HG02759 (cell line): Measurements from ENCODE around the gene ZYG11B.
"Not testable (repeated sequence)": the region's sequence is repeated elsewhere in the genome, so short reads cannot be mapped to it uniquely, and the experiment has no call there.

Experiments used
- ATAC-seq: cut with Tn5 transposase; IDR thresholded peaks from one replicate; pipeline ENCODE4 v1.9.1; 2021; ENCODE audit warnings: mild to moderate bottlenecking, moderate library complexity; ENCODE audit not compliant: unreplicated experiment

Gene ZYG11B

DNA sequence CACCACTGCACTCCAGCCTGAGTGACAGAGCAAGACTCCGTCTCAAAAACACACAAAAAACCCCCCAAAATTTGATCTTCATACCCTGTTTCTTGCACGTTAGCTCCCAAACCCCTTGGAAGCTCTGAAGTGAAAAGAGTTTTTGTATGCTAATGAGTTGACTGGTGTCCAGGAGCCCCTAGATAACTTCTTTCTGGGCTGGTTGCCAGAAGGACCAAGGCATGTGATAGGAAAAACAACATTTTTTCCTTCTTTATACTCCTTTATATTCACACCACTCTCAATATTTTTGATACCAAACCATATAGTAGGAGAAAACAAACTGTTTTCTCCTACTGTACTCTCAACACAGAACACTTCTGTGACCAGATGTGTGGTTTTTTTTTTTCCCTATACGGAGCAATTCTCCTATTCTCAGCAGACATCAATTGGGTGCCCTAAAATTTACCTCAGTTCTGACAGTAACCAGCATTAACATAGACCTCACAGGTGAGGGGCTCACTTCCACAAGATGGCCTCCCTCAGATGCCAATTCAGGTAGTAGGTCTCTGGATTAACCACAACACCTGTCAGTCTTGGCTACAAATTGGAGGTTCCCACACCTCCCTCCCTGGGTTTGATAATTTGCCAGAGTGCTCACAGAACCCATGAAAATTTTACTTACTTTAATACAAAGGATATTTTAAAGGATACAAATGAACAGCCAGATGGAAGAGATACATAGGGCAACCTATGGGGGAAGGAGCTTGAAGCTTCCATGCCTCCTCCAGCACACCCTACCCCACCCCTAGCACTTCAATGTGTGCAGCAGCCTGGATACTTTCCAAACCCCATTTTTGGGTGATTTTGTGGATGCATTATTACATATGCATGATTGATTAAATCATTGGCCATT, 25.6 kb downstream of the ZYG11B start:
- ATAC-seq = no peak

DNA sequence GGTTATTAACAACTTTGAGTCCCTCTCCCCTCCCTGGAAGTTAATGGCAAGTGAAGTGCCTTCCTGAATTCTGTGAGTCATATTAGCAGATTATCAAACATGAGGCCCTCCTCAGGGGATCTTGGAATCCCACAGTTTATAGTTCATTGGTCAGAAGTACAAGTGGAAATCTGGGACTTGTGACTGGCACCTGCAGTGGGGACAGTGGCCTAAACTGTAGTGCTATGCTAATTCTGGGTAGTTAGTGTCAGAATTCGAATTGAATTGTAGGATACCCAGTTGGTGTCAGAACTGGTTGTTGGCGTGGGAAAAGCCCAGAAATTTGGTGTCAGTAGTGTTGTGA, 26.2 kb downstream of the ZYG11B start:
- no peak for ATAC-seq

DNA sequence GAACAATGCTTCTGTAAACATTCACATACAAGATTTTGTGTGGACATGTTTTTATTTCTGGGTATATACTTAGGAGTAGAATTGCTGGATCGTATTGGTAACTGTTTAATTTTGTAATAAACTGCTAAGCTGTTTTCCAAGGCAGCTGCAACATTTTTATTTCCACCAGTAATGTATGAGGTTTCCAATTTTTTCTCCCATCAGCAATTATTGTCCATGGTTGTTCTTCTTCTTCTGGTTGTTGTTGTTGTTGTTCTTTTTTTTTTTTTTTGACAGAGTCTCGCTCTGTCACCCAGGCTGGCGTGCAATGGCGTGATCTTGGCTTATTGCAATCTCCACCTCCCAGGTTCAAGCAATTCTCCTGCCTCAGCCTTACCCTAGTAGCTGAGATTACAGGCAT, 26.9 kb downstream of the ZYG11B start:
- ATAC-seq = no peak

DNA sequence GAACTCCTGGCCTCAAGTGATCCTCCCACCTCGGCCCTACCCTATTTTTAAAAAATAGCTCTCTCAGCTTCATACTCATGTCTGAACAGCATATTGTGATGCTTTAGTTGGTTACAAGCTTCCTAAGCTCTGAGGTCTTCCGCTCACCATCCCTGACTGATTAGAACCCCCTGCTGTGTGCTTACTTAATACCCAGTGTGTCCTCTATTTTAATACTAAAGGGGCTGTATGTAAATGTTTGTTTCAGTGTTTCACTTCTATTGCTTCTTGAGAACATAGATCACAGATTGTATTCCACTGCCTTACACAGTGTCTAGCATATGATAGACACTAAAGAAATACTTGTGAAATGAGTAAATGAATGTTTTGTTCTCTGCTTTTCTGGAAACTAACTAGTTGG, 29.8 kb downstream of the ZYG11B start:
- no peak for ATAC-seq

DNA sequence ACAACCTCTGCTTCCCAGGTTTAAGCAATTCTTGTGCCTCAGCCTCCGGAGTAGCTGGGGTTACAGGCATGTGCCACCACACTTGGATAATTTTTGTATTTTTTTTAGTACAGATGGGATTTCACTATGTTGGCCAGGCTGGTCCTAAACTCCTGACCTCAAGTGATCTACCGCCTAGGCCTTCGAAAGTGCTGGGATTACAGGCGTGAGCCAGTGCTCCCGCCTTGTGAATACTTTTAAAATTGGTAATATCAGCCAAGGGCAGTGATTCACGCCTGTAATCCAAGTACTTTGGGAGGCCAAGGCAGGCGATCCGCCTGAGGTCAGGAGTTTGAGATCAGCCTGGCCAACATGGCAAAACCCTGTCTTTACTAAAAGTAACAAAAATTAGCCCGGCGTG, 33.7 kb downstream of the ZYG11B start:
- ATAC-seq = no peak

DNA sequence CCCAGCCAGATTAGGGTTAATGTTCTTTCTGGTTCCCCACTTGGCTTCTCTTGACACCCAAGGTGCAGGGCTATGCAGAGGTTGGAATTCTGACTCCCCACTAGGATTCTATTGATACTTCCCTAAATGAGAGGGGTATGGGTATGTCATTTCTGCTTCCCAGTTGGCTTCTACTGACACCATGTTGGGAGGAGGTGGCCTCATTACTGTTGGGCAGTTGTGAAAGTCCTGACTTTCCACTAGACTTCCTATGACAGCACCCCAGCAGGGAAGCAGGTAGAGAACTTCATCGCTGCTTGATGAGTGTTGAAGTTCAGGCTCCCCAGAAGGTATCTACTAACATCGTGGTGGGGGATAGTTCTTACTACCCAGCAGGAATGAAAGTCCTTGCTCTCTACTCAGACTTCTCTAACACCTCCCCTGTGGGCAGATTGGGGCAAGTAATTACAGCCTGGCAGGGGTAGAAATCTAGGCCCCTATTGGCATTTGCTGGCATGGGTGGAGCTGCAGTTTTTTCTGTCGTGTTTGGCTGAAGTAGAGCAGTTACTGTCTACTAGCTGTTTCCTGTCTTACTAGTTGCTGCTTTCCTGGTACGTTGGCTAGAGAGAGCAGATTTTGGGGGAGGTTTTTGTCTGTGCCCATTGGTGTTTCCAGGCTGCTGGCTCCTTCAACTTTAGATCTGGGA, 41.5 kb downstream of the ZYG11B start:
- no peak for ATAC-seq

DNA sequence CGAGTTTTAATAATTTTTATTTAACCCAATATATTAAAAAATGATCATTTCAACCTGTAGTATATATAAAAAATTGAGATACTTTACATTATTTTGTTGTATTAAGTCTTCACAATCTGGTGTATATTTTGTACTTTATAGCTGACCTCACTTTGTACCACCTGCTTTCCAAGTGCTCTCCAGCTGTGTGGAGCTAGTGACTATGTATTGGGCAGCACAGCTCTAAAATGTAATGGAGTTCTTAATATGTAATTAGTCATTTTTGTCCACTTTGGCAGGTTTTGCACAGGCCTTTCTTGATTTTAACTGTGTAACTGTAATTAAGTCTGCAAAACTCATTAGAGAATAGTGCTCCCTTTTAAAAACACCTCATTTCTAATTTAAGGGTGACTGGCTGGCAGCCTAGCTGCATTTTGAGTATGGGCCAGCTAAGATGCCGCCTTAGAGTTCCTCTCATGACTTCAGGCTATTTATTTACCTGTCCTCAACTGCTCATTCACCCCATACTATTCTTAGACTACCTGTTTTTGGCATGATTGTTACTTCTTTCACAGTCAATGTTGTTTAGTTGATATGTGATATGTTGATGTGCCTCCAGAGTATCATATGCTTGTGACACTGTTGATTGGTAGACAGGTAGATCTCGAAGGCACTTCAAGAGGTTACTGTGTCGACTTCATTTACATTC, 43.2 kb downstream of the ZYG11B start:
- no peak for ATAC-seq

DNA sequence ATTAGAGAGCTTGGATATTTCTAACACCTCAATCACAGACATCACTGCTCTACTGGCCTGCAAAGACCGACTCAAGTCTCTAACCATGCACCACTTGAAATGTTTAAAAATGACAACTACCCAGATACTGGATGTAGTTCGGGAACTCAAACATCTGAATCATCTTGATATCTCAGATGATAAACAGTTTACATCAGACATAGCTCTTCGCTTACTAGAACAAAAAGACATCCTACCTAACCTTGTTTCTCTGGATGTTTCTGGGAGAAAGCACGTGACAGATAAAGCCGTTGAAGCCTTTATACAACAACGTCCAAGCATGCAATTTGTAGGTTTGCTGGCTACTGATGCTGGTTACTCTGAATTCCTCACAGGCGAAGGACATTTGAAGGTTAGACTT, 45.1 kb downstream of the ZYG11B start:
- no peak for ATAC-seq

DNA sequence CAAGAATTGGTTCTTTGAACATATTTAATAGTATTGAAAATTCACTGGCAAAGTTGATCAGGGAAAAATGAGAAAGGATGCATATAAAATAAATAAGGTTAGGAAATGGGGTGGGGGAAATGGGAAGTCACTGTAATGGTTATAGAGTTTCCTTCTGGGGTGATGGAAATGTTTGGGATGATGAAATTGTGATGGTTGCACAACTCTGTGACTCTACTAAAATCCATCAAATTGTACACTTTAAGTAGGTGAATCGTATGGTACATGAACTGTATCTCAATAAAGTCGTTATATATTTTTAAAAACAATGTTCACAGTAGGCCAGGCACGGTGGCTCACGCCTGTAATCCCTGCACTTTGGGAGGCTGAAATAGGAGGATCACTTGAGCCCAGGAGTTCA, 59.9 kb downstream of the ZYG11B start:
- no peak for ATAC-seq

DNA sequence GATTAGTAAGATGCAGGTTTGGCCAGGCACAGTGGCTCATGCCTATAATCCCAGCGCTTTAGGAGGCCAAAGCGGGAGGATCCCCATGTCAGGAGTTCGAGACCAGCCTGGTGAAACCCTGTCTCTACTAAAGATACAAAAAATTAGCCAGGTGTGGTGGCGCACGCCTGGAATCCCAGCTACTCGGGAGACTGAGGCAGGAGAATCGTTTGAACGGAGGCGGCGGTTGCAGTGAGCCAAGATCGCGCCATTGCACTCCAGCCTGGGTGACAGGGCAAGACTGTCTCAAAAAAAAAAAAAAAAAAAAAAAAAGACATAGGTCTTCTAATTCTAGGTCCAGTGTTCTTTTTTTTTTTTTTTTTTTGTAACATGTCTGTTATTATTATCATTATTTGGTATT, 64.2 kb downstream of the ZYG11B start:
- ATAC-seq = not testable (repeated sequence)

DNA sequence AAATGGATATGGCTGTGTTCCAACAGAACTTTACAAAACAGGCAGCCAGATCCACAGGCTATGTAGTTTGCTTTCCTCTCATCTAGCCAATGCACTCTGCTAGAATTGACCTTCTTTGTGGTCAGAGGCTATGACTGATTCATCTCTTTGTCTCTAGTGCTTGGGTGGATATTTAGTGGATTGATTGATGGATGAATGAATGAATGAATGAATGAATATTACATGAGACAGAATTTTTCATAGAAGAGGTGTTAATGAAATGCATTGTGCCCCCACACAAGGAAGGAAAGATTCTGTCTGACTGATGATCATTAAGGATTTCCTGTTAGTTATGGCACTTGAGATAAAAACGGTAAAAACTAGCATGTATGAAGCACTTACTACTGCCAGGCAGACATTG, 65.8 kb downstream of the ZYG11B start:
- no peak for ATAC-seq

DNA sequence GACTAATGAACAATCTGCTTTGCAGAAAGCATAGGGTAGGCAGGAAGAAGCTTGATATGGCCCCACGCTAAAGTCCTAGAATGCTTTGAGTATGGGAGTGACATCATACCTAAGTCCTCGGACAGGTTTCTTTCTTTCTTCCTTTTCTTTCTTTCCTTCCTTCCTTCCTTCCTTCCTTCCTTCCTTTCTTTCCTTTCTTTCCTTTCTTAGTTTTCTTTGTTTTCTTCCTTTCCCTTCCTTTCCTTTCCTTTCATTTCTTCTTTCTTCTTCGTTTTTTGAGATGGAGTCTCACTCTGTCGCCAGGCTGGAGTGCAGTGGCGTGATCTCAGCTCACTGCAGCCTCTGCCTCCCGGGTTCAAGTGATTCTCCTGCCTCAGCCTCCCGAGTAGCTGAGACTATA, 67.5 kb downstream of the ZYG11B start:
- not testable (repeated sequence) for ATAC-seq

DNA sequence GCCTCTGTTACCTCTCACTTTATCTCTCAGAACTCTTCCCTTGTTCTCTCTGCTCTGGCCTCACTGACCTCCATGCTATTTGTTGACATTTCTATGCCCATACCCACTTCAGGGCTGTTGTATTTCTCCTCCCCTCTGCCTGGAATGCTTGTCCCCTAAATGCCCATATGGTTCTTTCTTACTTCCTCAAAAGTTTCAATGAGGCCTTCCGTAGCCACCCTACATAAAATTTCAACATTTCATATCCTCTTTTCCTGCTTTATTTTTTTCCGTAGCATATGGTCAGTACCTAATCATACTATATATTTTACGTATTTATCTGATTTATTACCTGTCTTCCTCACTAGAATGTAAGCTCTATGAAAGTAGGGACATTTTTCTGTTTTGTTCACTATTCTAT, 69.2 kb downstream of the ZYG11B start:
- ATAC-seq = no peak

DNA sequence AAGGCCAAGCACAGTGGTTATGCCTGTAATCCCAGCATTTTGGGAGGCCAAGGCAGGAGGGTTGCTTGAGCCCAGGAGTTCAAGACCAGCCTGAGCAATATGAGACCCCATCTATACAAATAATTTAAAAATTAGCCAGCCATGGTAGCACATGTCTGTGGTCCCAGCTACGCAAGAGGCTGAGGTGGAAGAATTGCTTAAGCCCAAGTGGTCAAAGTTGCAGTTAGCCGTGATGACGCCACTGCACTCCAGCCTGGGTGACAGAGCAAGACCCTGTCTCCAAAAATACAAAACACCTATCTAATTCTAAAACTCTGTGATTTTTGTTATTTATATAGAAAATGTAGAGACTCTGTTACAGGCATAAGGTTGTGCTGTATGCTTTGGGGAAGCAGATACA, 72.1 kb downstream of the ZYG11B start:
- no peak for ATAC-seq

DNA sequence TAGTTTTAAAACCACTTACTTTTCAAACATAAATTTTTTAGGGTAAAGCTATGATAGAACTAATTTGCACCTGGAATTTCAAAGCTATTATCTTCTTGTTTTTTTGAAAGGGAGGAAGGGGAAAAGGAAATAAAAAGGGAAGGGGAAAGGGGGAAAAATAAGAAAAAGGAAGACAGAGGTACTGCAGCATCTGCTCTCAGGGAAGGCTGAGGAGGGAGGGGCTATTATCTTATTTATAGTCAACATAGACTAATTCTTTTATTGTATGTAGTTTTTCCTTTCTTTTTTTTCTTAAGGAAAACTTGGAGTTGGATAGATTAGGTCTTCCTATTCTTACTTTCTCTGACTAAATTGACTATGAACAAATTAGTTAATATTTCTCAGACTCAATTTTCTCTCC, 74.8 kb downstream of the ZYG11B start:
- no peak for ATAC-seq

DNA sequence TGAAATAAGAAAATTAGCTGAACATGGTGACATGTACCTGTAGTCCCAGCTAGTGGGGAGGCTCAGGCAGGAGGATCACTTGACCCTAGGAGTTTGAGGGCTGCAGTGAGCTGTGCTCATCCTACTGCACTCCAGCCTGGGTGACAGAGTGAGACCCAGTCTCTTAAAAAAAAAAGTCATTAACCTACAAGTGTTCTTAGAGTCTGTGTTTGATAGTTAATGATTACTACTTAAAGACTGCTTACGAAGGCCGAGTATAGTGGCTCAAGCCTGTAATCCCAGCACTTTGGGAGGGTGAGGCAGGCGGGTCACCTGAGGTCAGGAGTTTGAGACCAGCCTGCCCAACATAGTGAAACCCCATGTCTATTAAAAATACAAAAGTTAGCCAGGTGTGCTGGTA, 77.8 kb downstream of the ZYG11B start:
- ATAC-seq = not testable (repeated sequence)

DNA sequence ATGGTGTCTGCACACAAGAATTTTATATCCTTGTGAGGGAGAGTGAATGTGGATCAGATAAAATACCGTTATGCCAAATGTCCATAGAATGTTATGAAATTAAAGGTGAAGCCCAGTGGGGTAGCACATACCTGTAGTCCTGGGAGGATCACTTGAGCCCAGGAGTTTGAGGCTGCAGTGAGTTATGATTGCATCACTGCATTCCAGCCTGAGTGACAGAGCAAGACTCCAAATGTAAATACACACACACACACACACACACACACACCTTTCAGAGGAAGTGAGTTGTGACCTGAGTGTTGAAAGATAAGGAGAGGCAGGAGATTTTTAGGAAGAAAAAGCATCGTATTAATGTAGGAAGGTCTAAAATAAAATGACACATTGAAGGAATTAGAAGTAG, 88.2 kb downstream of the ZYG11B start:
- no peak for ATAC-seq

DNA sequence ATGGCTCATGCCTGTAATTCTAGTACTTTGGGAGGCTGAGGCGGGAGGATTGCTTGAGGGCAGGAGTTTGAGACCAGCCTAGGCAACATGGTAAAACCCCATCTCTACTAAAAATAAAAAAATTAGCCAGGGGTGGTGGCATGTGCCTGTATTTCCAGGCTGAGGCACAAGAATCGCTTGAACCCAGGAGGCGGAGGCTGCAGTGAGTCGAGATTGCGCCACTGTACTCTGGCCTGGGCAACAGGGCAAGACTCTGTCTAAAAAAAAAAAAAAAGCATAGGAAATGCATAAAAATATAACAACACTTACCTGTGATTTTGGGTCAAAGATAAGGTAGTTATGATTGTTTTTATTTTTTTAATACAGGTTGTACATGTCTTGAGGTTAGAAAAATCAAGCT, 94.6 kb downstream of the ZYG11B start:
- ATAC-seq = not testable (repeated sequence)

DNA sequence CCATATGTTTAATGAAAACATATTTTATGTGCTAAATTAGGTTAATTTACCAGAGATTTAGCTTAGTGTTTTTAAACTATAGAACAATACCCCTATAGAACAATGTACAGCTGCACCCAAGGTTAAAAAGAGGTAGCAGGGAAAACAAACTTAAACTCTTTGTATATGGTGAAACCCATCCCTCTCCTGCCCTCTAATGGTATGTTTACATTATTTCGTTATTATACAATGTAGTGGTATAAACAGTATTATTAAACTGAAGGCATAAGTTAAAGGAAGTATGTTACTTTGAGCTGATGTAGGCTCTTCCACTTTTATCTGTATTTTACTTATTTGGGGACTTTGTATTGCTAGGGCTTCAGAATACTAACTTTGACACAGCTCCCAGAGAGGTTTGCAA, 99.6 kb downstream of the ZYG11B start:
- no peak for ATAC-seq

DNA sequence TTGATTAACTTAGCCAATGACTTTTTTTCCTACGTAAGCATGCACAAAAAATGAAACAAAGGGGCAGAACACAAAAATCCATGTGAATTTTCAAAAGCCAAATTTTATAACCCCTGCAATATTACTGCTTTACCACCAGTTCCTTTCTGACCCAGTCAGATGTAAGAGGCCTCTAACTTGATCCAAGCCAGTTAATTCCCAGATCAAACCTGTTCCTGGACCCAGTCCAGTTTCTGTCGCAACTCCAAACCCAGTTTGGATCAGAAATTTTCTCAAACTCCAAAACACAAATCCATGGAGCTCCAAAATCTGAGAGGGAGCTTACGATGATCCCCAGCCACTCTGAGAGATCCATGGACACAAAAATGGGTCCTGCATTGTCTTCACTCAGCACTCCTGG, 108.5 kb downstream of the ZYG11B start:
- no peak for ATAC-seq

DNA sequence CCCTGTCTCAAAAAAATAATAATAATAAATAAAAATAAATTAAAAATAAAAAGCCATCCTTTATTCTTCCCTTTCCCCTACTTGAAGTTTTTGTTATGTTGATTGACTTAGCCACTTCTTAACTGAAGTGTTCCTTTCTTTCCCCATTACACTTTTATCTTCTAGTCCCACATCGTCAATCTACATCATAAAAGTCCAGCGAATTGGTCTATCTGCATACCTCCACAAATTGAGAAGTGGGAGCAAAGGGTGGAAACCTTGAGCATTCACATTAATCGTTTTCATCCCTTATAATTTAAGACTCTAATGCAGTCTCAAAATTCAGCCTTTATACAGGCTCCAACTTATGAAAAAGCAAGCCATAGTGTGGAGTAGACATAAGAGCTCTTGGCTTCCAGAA, 109.8 kb downstream of the ZYG11B start:
- ATAC-seq = no peak

DNA sequence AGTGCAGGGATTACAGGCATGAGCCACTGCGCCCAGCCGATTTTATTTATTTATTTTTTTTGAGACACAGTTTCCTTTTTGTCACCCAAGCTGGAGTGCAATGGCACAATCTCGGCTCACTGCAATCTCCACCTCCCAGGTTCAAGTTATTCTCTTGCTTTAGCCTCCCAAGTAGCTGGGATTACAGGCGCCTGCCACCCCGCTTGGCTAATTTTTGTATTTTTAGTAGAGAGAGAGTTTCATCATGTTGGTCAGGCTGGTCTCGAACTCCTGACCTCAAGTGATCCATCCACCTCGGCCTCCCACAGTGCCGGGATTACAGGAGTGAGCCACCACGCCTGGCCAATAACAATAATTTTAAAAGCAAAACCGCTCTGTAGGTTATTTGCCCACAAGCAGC, 112.9 kb downstream of the ZYG11B start:
- not testable (repeated sequence) for ATAC-seq
